Transverse colon (tissue), 4 donors: ENCODE results near the gene SCN1A.

ENCODE experiments used
- CTCF ChIP-seq, 5 experiments: fragments of 200-600 bp in 3 of 5; fragments of 450-650 bp in 2 of 5; sonication (generic) in 3 of 5; IDR thresholded peaks; 1 replicate in 2 of 5; 2 replicates in 3 of 5; pipeline ENCODE4 v1.5.1; 2016 to 2017; ENCODE audit warnings: antibody characterized with exemption in 5 of 5, inconsistent platforms in 3 of 5, mild to moderate bottlenecking in 2 of 5, moderate library complexity in 1 of 5
- EP300 ChIP-seq: sonication (generic); formaldehyde crosslinking; IDR thresholded peaks from one replicate; pipeline ENCODE4 v1.6.1; 2017; ENCODE audit warnings: antibody characterized with exemption, low read depth
- POLR2A ChIP-seq: fragments of 450-650 bp; IDR thresholded peaks from one replicate; pipeline ENCODE4 v1.6.1; 2016; ENCODE audit warnings: antibody characterized with exemption, mild to moderate bottlenecking, moderate library complexity
- POLR2AphosphoS5 ChIP-seq, 3 donors: sonication (generic); formaldehyde crosslinking; IDR thresholded peaks; one replicate each; pipeline ENCODE4 v1.6.1; 2016; ENCODE audit warnings: antibody characterized with exemption in 3 of 3

- TF ChIP-seq CTCF (IDR thresholded peaks at IDR 0.05): no peak
- TF ChIP-seq POLR2A: no peak
- no peak for TF ChIP-seq POLR2AphosphoS5 (IDR thresholded peaks at IDR 0.05)
- TF ChIP-seq EP300: no peak
These were observed 67.6 kb downstream of the SCN1A start for GRCh38 chr2:166060191-166060590.
